HepG2 (cell line): ENCODE results near the gene ACOT13. TPM values are rescaled to one million over a fixed set of nuclear protein-coding genes. Genes with fewer than 3 reads are reported as not detected.

ENCODE experiments used
- DPF2 ChIP-seq: sonication (generic); formaldehyde crosslinking; IDR thresholded peaks from 2 replicates; pipeline ENCODE4 v1.4.0; 2020; ENCODE audit warnings: mild to moderate bottlenecking, low read depth, missing genetic modification reagents, borderline replicate concordance
- JUND ChIP-seq: sonication (generic); formaldehyde crosslinking; IDR thresholded peaks from 2 replicates; pipeline ENCODE4 v1.8.0; 2022; ENCODE audit warnings: mild to moderate bottlenecking, missing genetic modification reagents
- REXO4 ChIP-seq: sonication (generic); formaldehyde crosslinking; IDR thresholded peaks from 2 replicates; pipeline ENCODE4 v1.8.0; 2022; ENCODE audit warnings: missing genetic modification reagents, mild to moderate bottlenecking, borderline replicate concordance
- ZNF766 ChIP-seq: sonication (generic); formaldehyde crosslinking; IDR thresholded peaks from 2 replicates; pipeline ENCODE4 v1.5.0; 2020; ENCODE audit warnings: missing genetic modification reagents, borderline replicate concordance
- ZNF780A ChIP-seq: sonication (generic); formaldehyde crosslinking; IDR thresholded peaks from 2 replicates; pipeline ENCODE4 v1.8.0; 2022; ENCODE audit warnings: mild to moderate bottlenecking, missing genetic modification reagents, moderate library complexity
- polyA plus RNA-seq, 8 experiments: library from polyadenylated mRNA; depleted of rRNA in 3 of 8; stranded (reverse) in 7 of 8; unstranded in 1 of 8; fragments of >200 nt; fragmentation: Illumina TruSeq in 4 of 8; extraction: Trizol in 4 of 8; gene quantifications; 2 replicates each; pipeline versions ENCODE4 v1.2.1 to v1.2.3, GENCODE V29; 2011 to 2016; ENCODE audit warnings: low read depth in 4 of 8, missing spikeins in 1 of 8, mixed read lengths in 1 of 8; ENCODE audit not compliant: insufficient read depth in 1 of 8
- total RNA-seq, 5 experiments: library from RNA; depleted of rRNA; stranded (reverse); fragments of >200 nt; fragmentation: Illumina TruSeq; extraction: Trizol; gene quantifications; 2 replicates each; pipeline ENCODE4 v1.2.3, GENCODE V29; 2016; ENCODE audit warnings: low read depth in 1 of 5
- TF ChIP-seq, protein P1 (sequence below): IDR thresholded peaks from 2 replicates; pipeline ENCODE4 v1.6.1; 2012; ENCODE audit warnings: low read length, improper control_type of control experiment
- TF ChIP-seq, protein P2 (sequence below): sonication (generic); formaldehyde crosslinking; IDR thresholded peaks from 2 replicates; pipeline ENCODE4 v1.9.0; 2022; ENCODE audit warnings: missing genetic modification reagents, mild to moderate bottlenecking, borderline replicate concordance
- TF ChIP-seq, protein P3 (sequence below): sonication (generic); formaldehyde crosslinking; IDR thresholded peaks from 2 replicates; pipeline ENCODE4 v1.4.0; 2020; ENCODE audit warnings: low read depth, mild to moderate bottlenecking, missing genetic modification reagents
- TF ChIP-seq, protein P4 (sequence below): IDR thresholded peaks from 2 replicates; pipeline ENCODE4 v1.6.1; 2016; ENCODE audit warnings: mild to moderate bottlenecking
- TF ChIP-seq, protein P5 (sequence below): sonication (generic); formaldehyde crosslinking; IDR thresholded peaks from 2 replicates; pipeline ENCODE4 v1.4.0; 2020; ENCODE audit warnings: missing genetic modification reagents
- TF ChIP-seq, protein P6 (sequence below): sonication (generic); formaldehyde crosslinking; IDR thresholded peaks from 2 replicates; pipeline ENCODE4; 2020; ENCODE audit warnings: missing genetic modification reagents, mild to moderate bottlenecking, borderline replicate concordance
- TF ChIP-seq, protein P7 (sequence below): sonication (generic); formaldehyde crosslinking; IDR thresholded peaks from 2 replicates; pipeline ENCODE4 v1.4.0; 2020; ENCODE audit warnings: mild to moderate bottlenecking, missing genetic modification reagents
- TF ChIP-seq, protein P8 (sequence below): sonication (generic); formaldehyde crosslinking; IDR thresholded peaks from 2 replicates; pipeline ENCODE4 v1.5.1; 2020; ENCODE audit warnings: mild to moderate bottlenecking, missing genetic modification reagents, moderate library complexity

Gene ACOT13
- total and polyA plus RNA-seq, 2 of the 13 experiments (the other 11 are each of a cell fraction or from before 2014, with no cell fraction given) = 31.5 to 45.1 TPM

DNA sequence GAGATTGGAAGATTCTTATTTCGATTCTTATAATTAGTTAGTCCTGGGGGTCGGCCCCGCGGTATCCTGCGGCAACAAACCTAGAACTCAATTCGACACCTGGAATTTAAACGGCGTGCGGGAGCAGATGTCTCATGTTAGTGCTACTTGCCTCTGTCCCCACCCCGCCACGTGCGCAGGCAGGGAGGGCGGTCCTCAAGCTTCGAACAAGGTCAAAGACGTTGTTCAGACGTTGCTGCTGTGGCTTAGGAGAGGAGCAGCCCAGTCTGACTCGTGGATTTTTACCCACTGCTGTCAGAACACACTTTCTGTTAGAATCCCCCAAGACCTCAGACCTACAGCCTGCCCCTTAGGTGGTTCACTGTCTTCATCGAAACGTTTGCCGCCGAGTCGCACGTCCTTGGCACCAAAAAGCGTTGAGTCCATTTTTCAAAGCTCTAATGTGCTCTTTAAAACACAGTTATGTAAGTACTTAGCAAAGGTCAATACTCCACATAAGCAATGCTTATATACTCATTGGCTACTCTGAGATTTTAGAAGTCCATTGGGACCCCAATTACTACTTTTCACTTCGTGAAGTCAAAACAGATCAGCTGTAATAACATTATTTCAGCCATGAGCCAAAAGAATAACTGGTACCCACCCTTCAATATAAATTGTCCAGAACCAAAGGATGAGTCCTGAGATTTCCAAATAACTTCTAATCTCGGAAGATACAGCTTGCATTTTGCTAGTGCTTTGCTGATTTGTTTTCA lies 54.8 kb downstream of the ACOT13 start (continued):
- TF ChIP-seq, protein P1, sequence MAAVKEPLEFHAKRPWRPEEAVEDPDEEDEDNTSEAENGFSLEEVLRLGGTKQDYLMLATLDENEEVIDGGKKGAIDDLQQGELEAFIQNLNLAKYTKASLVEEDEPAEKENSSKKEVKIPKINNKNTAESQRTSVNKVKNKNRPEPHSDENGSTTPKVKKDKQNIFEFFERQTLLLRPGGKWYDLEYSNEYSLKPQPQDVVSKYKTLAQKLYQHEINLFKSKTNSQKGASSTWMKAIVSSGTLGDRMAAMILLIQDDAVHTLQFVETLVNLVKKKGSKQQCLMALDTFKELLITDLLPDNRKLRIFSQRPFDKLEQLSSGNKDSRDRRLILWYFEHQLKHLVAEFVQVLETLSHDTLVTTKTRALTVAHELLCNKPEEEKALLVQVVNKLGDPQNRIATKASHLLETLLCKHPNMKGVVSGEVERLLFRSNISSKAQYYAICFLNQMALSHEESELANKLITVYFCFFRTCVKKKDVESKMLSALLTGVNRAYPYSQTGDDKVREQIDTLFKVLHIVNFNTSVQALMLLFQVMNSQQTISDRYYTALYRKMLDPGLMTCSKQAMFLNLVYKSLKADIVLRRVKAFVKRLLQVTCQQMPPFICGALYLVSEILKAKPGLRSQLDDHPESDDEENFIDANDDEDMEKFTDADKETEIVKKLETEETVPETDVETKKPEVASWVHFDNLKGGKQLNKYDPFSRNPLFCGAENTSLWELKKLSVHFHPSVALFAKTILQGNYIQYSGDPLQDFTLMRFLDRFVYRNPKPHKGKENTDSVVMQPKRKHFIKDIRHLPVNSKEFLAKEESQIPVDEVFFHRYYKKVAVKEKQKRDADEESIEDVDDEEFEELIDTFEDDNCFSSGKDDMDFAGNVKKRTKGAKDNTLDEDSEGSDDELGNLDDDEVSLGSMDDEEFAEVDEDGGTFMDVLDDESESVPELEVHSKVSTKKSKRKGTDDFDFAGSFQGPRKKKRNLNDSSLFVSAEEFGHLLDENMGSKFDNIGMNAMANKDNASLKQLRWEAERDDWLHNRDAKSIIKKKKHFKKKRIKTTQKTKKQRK = no peak
- TF ChIP-seq, protein P2, sequence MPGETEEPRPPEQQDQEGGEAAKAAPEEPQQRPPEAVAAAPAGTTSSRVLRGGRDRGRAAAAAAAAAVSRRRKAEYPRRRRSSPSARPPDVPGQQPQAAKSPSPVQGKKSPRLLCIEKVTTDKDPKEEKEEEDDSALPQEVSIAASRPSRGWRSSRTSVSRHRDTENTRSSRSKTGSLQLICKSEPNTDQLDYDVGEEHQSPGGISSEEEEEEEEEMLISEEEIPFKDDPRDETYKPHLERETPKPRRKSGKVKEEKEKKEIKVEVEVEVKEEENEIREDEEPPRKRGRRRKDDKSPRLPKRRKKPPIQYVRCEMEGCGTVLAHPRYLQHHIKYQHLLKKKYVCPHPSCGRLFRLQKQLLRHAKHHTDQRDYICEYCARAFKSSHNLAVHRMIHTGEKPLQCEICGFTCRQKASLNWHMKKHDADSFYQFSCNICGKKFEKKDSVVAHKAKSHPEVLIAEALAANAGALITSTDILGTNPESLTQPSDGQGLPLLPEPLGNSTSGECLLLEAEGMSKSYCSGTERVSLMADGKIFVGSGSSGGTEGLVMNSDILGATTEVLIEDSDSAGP (CRISPR knock-in tag) = peak; percentile 90
- TF ChIP-seq DPF2 (CRISPR knock-in tag) = no peak
- TF ChIP-seq, protein P3, sequence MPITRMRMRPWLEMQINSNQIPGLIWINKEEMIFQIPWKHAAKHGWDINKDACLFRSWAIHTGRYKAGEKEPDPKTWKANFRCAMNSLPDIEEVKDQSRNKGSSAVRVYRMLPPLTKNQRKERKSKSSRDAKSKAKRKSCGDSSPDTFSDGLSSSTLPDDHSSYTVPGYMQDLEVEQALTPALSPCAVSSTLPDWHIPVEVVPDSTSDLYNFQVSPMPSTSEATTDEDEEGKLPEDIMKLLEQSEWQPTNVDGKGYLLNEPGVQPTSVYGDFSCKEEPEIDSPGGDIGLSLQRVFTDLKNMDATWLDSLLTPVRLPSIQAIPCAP (CRISPR knock-in tag) = no peak
- TF ChIP-seq, protein P4, sequence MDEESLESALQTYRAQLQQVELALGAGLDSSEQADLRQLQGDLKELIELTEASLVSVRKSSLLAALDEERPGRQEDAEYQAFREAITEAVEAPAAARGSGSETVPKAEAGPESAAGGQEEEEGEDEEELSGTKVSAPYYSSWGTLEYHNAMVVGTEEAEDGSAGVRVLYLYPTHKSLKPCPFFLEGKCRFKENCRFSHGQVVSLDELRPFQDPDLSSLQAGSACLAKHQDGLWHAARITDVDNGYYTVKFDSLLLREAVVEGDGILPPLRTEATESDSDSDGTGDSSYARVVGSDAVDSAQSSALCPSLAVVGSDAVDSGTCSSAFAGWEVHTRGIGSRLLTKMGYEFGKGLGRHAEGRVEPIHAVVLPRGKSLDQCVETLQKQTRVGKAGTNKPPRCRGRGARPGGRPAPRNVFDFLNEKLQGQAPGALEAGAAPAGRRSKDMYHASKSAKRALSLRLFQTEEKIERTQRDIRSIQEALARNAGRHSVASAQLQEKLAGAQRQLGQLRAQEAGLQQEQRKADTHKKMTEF (CRISPR knock-in tag) = peak; percentile 76; the same call in 1 of the 2 replicates
- TF ChIP-seq, protein P5, sequence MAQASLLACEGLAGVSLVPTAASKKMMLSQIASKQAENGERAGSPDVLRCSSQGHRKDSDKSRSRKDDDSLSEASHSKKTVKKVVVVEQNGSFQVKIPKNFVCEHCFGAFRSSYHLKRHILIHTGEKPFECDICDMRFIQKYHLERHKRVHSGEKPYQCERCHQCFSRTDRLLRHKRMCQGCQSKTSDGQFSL = no peak
- TF ChIP-seq REXO4 = no peak
- TF ChIP-seq, protein P6, sequence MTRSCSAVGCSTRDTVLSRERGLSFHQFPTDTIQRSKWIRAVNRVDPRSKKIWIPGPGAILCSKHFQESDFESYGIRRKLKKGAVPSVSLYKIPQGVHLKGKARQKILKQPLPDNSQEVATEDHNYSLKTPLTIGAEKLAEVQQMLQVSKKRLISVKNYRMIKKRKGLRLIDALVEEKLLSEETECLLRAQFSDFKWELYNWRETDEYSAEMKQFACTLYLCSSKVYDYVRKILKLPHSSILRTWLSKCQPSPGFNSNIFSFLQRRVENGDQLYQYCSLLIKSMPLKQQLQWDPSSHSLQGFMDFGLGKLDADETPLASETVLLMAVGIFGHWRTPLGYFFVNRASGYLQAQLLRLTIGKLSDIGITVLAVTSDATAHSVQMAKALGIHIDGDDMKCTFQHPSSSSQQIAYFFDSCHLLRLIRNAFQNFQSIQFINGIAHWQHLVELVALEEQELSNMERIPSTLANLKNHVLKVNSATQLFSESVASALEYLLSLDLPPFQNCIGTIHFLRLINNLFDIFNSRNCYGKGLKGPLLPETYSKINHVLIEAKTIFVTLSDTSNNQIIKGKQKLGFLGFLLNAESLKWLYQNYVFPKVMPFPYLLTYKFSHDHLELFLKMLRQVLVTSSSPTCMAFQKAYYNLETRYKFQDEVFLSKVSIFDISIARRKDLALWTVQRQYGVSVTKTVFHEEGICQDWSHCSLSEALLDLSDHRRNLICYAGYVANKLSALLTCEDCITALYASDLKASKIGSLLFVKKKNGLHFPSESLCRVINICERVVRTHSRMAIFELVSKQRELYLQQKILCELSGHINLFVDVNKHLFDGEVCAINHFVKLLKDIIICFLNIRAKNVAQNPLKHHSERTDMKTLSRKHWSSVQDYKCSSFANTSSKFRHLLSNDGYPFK (CRISPR knock-in tag) = no peak
- TF ChIP-seq ZNF780A (CRISPR knock-in tag) = no peak
- TF ChIP-seq, protein P7, sequence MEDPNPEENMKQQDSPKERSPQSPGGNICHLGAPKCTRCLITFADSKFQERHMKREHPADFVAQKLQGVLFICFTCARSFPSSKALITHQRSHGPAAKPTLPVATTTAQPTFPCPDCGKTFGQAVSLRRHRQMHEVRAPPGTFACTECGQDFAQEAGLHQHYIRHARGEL = no peak
- TF ChIP-seq, protein P8, sequence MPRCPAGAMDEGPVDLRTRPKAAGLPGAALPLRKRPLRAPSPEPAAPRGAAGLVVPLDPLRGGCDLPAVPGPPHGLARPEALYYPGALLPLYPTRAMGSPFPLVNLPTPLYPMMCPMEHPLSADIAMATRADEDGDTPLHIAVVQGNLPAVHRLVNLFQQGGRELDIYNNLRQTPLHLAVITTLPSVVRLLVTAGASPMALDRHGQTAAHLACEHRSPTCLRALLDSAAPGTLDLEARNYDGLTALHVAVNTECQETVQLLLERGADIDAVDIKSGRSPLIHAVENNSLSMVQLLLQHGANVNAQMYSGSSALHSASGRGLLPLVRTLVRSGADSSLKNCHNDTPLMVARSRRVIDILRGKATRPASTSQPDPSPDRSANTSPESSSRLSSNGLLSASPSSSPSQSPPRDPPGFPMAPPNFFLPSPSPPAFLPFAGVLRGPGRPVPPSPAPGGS (CRISPR knock-in tag) = peak; percentile 61
- peak; percentile 86; the same call in 1 of the 2 replicates for TF ChIP-seq ZNF766
- TF ChIP-seq JUND (CRISPR knock-in tag) = 0 out of 2 replicates have a peak, but pooled peaks have one; percentile 54
